ENCODE data around the gene HOXB3. TPM values are rescaled to one million over a fixed set of nuclear protein-coding genes. Genes with fewer than 3 reads are reported as not detected.

HOXB3 gene
- total RNA-seq, 3 donors from 2014 or later (not counting 1 experiment from before 2014, with no cell fraction given): 7.9 to 15.6 (median 15.3) TPM

DNA sequence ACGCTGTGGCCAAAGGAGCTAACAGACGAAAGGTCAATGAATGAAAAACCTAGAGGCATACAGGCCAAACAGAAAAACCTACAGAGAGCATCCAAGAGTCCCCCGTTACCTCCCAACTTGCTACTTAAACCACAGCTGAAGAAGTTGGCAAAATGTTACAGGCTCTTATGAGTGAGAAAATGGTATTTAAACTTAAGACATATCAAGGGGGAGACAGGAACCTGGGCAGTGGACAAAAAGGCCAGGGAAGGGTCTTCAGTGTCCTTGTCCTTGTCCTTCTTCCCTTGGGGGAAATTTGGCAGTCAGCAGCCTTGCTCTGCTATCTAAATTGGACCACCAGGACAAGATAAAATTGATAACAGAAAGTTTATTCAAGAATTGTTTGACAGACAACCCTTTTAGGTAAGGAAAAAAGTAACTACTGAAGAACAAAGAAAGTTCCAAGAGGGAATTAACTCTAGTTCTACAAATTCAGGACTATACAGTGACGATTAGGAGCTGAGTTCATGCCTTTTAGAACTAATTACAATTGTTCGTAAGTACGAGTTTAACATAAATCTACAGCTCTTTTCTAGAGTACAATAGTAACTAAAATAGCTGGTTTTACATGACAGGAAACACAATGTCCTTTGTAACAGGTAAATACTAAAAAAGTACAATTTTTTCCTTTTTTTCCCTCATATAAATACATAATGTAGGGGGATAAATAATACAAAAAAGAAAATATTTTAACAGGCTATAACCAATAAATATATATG, 41.3 kb downstream of the HOXB3 start:
- H3K4me3 ChIP-seq (ENCODE audit: low read length): no peak overlapping the region
- no peaks in the 10 kb centered on the region for H3K9me3 ChIP-seq (ENCODE audit: control insufficient read depth, insufficient read depth, low read length)
- peak overlapping the region; percentile 47 for H3K27ac ChIP-seq (ENCODE audit: low read length)
- no peak for ATAC-seq
- no peaks in the 10 kb centered on the region for H3K9me3 Mint-ChIP-seq
- peak overlapping the region; percentile 94 to 99 for H3K27ac Mint-ChIP-seq
- peaks cover 42% of the 10 kb centered on the region for H3K4me1 ChIP-seq (ENCODE audit: control insufficient read depth, insufficient read depth, low read length)
- H3K36me3 Mint-ChIP-seq: no peaks in the 10 kb centered on the region
- H3K4me1 Mint-ChIP-seq: peaks cover 42 to 47% of the 10 kb centered on the region in 2 donors
- H3K27me3 ChIP-seq (ENCODE audit: control insufficient read depth, insufficient read depth, low read length): no peaks in the 10 kb centered on the region
- peaks cover 0 to 8% of the 10 kb centered on the region in 2 donors for H3K27me3 Mint-ChIP-seq (ENCODE audit: low read depth in 2 of 2)
- no peak for DNase-seq
- H3K4me3 Mint-ChIP-seq: peak overlapping the region; percentile 79
- WGBS (ENCODE audit: insufficient coverage): 33% methylated on average over 3 of the region's 6 CpGs
- peaks cover 2% of the 10 kb centered on the region for H3K36me3 ChIP-seq (ENCODE audit: control insufficient read depth, insufficient read depth, low read length)
- TF ChIP-seq CTCF (IDR thresholded peaks at IDR 0.05): no peak
- intact Hi-C loops (cut with micrococcal nuclease): no loop called here

DNA sequence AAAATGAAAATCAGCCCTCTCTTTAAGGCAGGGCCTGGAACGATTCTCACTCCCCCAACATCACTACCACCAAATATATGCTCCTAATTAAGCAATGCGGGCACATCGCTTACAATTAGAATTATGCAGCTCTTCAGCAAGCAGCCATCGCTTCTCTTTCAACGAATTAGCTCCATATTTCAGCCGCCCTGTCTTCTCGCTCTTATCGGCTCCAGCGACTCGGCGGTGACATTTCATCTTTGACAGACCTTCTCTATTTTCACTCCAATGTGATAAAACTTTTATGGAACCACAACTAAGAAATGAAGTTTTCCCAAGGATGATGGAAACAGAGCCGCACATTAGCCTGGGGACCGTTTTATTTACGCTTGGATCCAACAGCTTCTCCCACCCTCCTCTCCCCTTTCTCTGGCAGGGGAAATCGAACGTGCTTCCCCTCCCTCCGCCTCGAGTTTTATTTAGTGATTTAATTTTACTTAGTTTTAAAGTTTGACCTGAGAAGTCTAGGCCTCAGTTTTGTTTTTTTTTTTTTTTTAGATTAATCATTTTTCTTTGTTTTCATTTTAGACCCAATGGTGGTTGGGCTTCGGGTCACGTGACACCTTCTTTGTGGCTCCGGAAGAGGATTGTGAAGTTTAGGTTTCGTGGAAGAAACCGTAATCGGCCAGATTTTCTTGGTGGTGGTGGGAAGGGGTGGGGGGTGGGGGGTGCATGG, 42.1 kb downstream of the HOXB3 start:
- peak overlapping the region; percentile 47 for H3K27ac ChIP-seq (ENCODE audit: low read length)
- H3K4me3 ChIP-seq (ENCODE audit: low read length): no peak overlapping the region
- ATAC-seq (no peak), DNase-seq (peak in 1 of 2 donors; percentile 80)
- 40% methylated on average over 20 of the region's 24 CpGs for WGBS (ENCODE audit: insufficient coverage)
- no peaks in the 10 kb centered on the region for H3K27me3 ChIP-seq (ENCODE audit: control insufficient read depth, insufficient read depth, low read length)
- intact Hi-C loops (cut with micrococcal nuclease): no loop called here
- Mint-ChIP-seq H3K4me1 (peaks cover 47% of the 10 kb centered on the region in 2 donors), H3K9me3 (no peaks in the 10 kb centered on the region), H3K36me3 (peaks cover under 1% of the 10 kb centered on the region), H3K27ac (peak overlapping the region; percentile 94 to 99), H3K4me3 (peak overlapping the region; percentile 79), H3K27me3 (ENCODE audit: low read depth in 2 of 2) (peaks cover 0 to 8% of the 10 kb centered on the region in 2 donors)
- H3K36me3 ChIP-seq (ENCODE audit: control insufficient read depth, insufficient read depth, low read length): peaks cover 2% of the 10 kb centered on the region
- H3K9me3 ChIP-seq (ENCODE audit: control insufficient read depth, insufficient read depth, low read length): no peaks in the 10 kb centered on the region
- TF ChIP-seq CTCF (IDR thresholded peaks at IDR 0.05): no peak
- peaks cover 43% of the 10 kb centered on the region for H3K4me1 ChIP-seq (ENCODE audit: control insufficient read depth, insufficient read depth, low read length)

DNA sequence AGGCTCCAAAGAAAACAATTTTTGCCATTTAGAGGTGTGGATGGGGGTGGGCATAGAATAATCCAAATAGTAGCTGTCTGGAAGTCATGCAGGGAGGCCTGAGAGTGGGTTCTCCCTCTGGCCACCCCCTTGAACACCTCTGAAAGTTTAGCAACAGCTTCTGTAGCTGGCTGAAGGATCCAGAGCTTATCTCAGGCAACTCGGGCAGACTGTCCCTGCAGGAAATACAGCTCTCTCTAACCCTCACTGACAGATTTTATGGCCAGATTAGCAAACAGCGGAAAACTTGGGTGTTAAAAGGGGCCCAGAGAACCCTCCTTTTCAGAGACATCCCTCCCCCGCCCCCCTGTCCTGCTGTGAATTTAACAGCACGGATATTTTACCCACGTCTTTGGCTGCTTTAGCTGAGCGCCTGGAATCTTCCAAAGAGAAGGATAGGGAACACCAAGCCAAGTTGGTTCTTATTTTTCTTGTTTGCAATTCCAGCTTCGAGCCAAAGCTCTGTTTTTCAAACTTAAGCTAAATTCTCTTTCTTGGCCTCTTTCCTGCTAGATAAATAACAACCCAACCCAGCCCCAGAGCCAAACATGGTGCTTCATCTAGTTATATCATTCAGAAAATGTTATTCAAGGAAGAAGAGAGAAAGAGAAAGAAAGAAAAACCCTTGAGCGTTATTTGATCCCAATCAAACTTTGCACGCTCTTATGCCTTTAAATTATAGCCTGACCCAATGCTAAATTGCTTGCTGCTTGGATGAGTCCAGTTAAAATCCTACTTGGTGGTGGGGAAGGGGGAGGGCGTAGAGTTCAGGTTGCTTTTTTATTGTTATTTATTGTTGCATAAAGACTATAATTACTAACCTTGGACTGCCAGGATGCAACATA, 42.9 kb downstream of the HOXB3 start:
- Mint-ChIP-seq H3K4me3 (peak overlapping the region; percentile 99), H3K4me1 (peaks cover 55% of the 10 kb centered on the region in 2 donors), H3K27ac (peak overlapping the region; percentile 94 to 99), H3K36me3 (peaks cover 7% of the 10 kb centered on the region), H3K27me3 (ENCODE audit: low read depth in 2 of 2) (peaks cover 0 to 13% of the 10 kb centered on the region in 2 donors), H3K9me3 (no peaks in the 10 kb centered on the region)
- Histone ChIP-seq H3K27ac (ENCODE audit: low read length) (peak overlapping the region; percentile 47), H3K27me3 (ENCODE audit: control insufficient read depth, insufficient read depth, low read length) (no peaks in the 10 kb centered on the region), H3K9me3 (ENCODE audit: control insufficient read depth, insufficient read depth, low read length) (no peaks in the 10 kb centered on the region), H3K4me3 (ENCODE audit: low read length) (no peak overlapping the region), H3K36me3 (ENCODE audit: control insufficient read depth, insufficient read depth, low read length) (peaks cover 2% of the 10 kb centered on the region), H3K4me1 (ENCODE audit: control insufficient read depth, insufficient read depth, low read length) (peaks cover 49% of the 10 kb centered on the region)
- peak in 1 of 2 donors; percentile 39 for DNase-seq
- 43% methylated on average over 9 of the region's 10 CpGs for WGBS (ENCODE audit: insufficient coverage)
- intact Hi-C loops (cut with micrococcal nuclease): no loop called here
- no peak for ATAC-seq
- no peak for TF ChIP-seq CTCF (IDR thresholded peaks at IDR 0.05)
